GM18505 (cell line): Measurements from ENCODE around the gene MRPL48.
"Not testable (repeated sequence)": the region's sequence is repeated elsewhere in the genome, so short reads cannot be mapped to it uniquely, and the experiment has no call there.

Source experiments
- ATAC-seq: cut with Tn5 transposase; IDR thresholded peaks from one replicate; pipeline ENCODE4 v1.9.1; 2021; ENCODE audit not compliant: unreplicated experiment
- POLR2A ChIP-seq: IDR thresholded peaks from 4 replicates; pipeline ENCODE4 v1.6.1; 2011; ENCODE audit warnings: borderline replicate concordance; ENCODE audit not compliant: insufficient read depth, insufficient read length; ENCODE audit errors: extremely low read depth

MRPL48 gene

GRCh38 chr11:73875840-73876239, 88.2 kb downstream of the MRPL48 start:
- no peak for TF ChIP-seq POLR2A
- ATAC-seq, result no peak

- TF ChIP-seq POLR2A, result peak; percentile 91
- peak; percentile 88 for ATAC-seq
Measured at GRCh38 chr11:73876424-73877310, 89.0 kb downstream of the MRPL48 start, which contains the start of the genes COA4 and PAAF1. COA4 (minus strand) TSS chr11:73876846; CDS start chr11:73873378, 3,468 bp downstream. PAAF1 (plus strand) TSS chr11:73876999; CDS start chr11:73877022, 23 bp downstream.

- no peak for ATAC-seq
- no peak for TF ChIP-seq POLR2A
Measured at GRCh38 chr11:73878771-73879170, 91.1 kb downstream of the MRPL48 start.

GRCh38 chr11:73880449-73880848, 92.8 kb downstream of the MRPL48 start:
- ATAC-seq, result not testable (repeated sequence)

- no peak for TF ChIP-seq POLR2A
- ATAC-seq, result no peak
Measured at GRCh38 chr11:73883856-73884255, 96.2 kb downstream of the MRPL48 start.

- ATAC-seq, result no peak
- no peak for TF ChIP-seq POLR2A
Measured at GRCh38 chr11:73888244-73888643, 100.6 kb downstream of the MRPL48 start.

GRCh38 chr11:73889019-73889418, 101.3 kb downstream of the MRPL48 start:
- ATAC-seq, result no peak
- TF ChIP-seq POLR2A, result no peak

GRCh38 chr11:73889536-73889935, 101.9 kb downstream of the MRPL48 start:
- no peak for ATAC-seq
- no peak for TF ChIP-seq POLR2A

- no peak for ATAC-seq
- no peak for TF ChIP-seq POLR2A
Measured at GRCh38 chr11:73893041-73893440, 105.4 kb downstream of the MRPL48 start.

GRCh38 chr11:73894725-73895335, 107.2 kb downstream of the MRPL48 start:
- no peak for TF ChIP-seq POLR2A
- ATAC-seq, result no peak

- ATAC-seq, result no peak
- no peak for TF ChIP-seq POLR2A
Measured at GRCh38 chr11:73902303-73902702, 114.6 kb downstream of the MRPL48 start.

- ATAC-seq, result no peak
- no peak for TF ChIP-seq POLR2A
Measured at GRCh38 chr11:73907191-73907590, 119.5 kb downstream of the MRPL48 start.

- no peak for TF ChIP-seq POLR2A
- no peak for ATAC-seq
Measured at GRCh38 chr11:73912026-73912425, 124.4 kb downstream of the MRPL48 start.

- ATAC-seq, result no peak
- TF ChIP-seq POLR2A, result no peak
Measured at GRCh38 chr11:73913472-73913871, 125.8 kb downstream of the MRPL48 start.

GRCh38 chr11:73914284-73914683, 126.6 kb downstream of the MRPL48 start:
- ATAC-seq, result no peak
- no peak for TF ChIP-seq POLR2A
